ENCODE measurements around the gene DUOX1. TPM values are rescaled to one million over a fixed set of nuclear protein-coding genes. Genes with fewer than 3 reads are reported as not detected.

The DUOX1 gene
- polyA plus RNA-seq, 1 of the 3 experiments (the other 2 are of a cell fraction): not detected

DNA sequence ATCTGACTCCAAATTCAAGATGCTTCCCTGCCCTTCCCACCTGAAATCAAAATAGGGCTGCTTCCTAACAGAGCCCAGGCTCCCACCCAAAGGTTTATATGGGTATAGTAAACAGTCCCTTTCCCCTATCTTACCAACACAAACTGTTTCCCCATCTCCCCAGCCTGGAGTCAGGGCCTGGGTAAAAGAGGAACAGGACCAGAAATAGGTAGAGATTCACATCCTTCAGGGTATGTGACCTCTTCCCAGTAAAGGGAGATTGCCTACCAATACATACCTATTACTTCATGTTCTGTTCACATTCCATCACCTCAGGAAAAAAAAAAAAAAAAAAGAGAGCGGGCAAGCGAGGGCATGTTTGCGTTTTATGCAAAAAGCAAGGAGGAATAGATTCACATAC, 67.7 kb downstream of the DUOX1 start:
- Histone ChIP-seq H3K9me3 (no peaks in the 10 kb centered on the region), H3K27me3 (ENCODE audit: insufficient read depth) (no peaks in the 10 kb centered on the region), H3K36me3 (replicated peaks in 1 of 2; ENCODE audit: control insufficient read depth in 1 of 2, insufficient read depth in 2 of 2, low read length in 1 of 2) (no peaks in the 10 kb centered on the region), H3K4me2 (peak overlapping the region; percentile 63), H2AFZ (ENCODE audit: low read depth) (0 out of 2 replicates have a peak overlapping the region, but pooled peaks have one; percentile 67), H3K79me2 (ENCODE audit: insufficient read depth) (no peaks in the 10 kb centered on the region), H3K4me1 (ENCODE audit: control insufficient read depth in 1 of 2, insufficient read depth in 2 of 2, low read depth in 1 of 2, low read length in 1 of 2) (peaks cover 0 to 4% of the 10 kb centered on the region in 2 experiments; a peak in 1 of 4 replicates), H4K20me1 (ENCODE audit: insufficient read depth) (no peaks in the 10 kb centered on the region), H3K4me3 (ENCODE audit: low read depth in 2 of 2, low read length in 1 of 2) (peak overlapping the region; percentile 70 to 87; a peak in 3 of 4 replicates), H3K9ac (peak overlapping the region; percentile 74; the same call in 1 of the 2 replicates), H3F3A (replicated peaks; ENCODE audit: insufficient read depth) (peaks cover 35% of the 10 kb centered on the region), H3K27ac (ENCODE audit: low read depth in 2 of 2, low read length in 1 of 2) (peak overlapping the region; percentile 4 to 93), H3K9me2 (no peaks in the 10 kb centered on the region)
- TF ChIP-seq GATA2 (CRISPR knock-in tag; IDR thresholded peaks at IDR 0.05) (no peak), MXI1 (IDR thresholded peaks at IDR 0.05; ENCODE audit: low read depth, low read length) (no peak), NRF1 (IDR thresholded peaks at IDR 0.05; ENCODE audit: low read depth, low read length) (no peak), FOXM1 (IDR thresholded peaks at IDR 0.05; ENCODE audit: low read depth) (no peak), RFX5 (IDR thresholded peaks at IDR 0.05; ENCODE audit: low read length) (no peak), EP300 (IDR thresholded peaks at IDR 0.05; ENCODE audit: borderline replicate concordance in 1 of 2, low read depth in 1 of 2, low read length in 1 of 2) (no peak), TAF1 (IDR thresholded peaks at IDR 0.05; ENCODE audit: borderline replicate concordance, low read depth, low read length) (no peak), EZH2phosphoT487 (IDR thresholded peaks at IDR 0.05; ENCODE audit: borderline replicate concordance, low read depth) (no peak), ZBTB33 (IDR thresholded peaks at IDR 0.05; ENCODE audit: borderline replicate concordance, low read depth) (no peak), USF1 (IDR thresholded peaks at IDR 0.05; ENCODE audit: borderline replicate concordance, low read depth) (no peak), IRF3 (IDR thresholded peaks at IDR 0.05; ENCODE audit: low read depth, low read length) (no peak), JUND (IDR thresholded peaks at IDR 0.05) (no peak), TEAD4 (IDR thresholded peaks at IDR 0.05; ENCODE audit: borderline replicate concordance, insufficient read depth) (no peak), ELF1 (IDR thresholded peaks at IDR 0.05) (no peak), TCF12 (IDR thresholded peaks at IDR 0.05) (no peak), PBX3 (IDR thresholded peaks at IDR 0.05) (no peak), GABPA (IDR thresholded peaks at IDR 0.05; ENCODE audit: low read depth) (no peak), RAD21 (IDR thresholded peaks at IDR 0.05; ENCODE audit: low read length) (no peak), USF2 (IDR thresholded peaks at IDR 0.05; ENCODE audit: borderline replicate concordance, low read depth, low read length) (no peak), SIN3A (IDR thresholded peaks at IDR 0.05; ENCODE audit: borderline replicate concordance, low read depth, low read length) (no peak)
- 68% methylated on average over 3 of the region's 3 CpGs for WGBS (ENCODE audit: low lambda C conversion rate)
- ChIA-PET POLR2A (interaction anchor here (1.3 to 6.3 kb wide), 4 partner anchors 12 to 79 kb away, joined by 4 to 66 read pairs (median 5); partner anchors contain the start of gene SHF), CTCF (interaction anchor here (0.8 to 10.1 kb wide), 14 partner anchors 10 to 389 kb away, joined by 3 to 226 read pairs (median 6); partner anchors contain the start of genes BLOC1S6 and SHF)
- DNase-seq: no peak
